Neural progenitor cell (in vitro differentiated cells): ENCODE measurements around the gene LUZP2.

ENCODE experiments used
- CTCF ChIP-seq: fragments of 200-600 bp; sonication (generic); IDR thresholded peaks from 2 replicates; pipeline ENCODE4 v1.5.1; 2017; ENCODE audit warnings: antibody characterized with exemption, mild to moderate bottlenecking
- EZH2 ChIP-seq: fragments of 200-600 bp; sonication (generic); IDR thresholded peaks from 2 replicates; pipeline ENCODE4 v1.6.1; 2017; ENCODE audit warnings: antibody characterized with exemption, mild to moderate bottlenecking, moderate library complexity
- EZH2phosphoT487 ChIP-seq: fragments of 200-600 bp; sonication (generic); IDR thresholded peaks from 2 replicates; pipeline ENCODE4 v1.6.1; 2017; ENCODE audit warnings: antibody characterized with exemption

GRCh38 chr11:24521601-24522000 lies 24.7 kb downstream of the LUZP2 start:
- TF ChIP-seq CTCF = no peak
- TF ChIP-seq EZH2 = no peak
- no peak for TF ChIP-seq EZH2phosphoT487
